ENCODE results near the gene PSKH1.

GRCh38 chr16:67939507-67940445, 46.7 kb downstream of the PSKH1 start:
- no peak for TF ChIP-seq EZH2 (IDR thresholded peaks at IDR 0.05; ENCODE audit: borderline replicate concordance)
- TF ChIP-seq, protein P1, sequence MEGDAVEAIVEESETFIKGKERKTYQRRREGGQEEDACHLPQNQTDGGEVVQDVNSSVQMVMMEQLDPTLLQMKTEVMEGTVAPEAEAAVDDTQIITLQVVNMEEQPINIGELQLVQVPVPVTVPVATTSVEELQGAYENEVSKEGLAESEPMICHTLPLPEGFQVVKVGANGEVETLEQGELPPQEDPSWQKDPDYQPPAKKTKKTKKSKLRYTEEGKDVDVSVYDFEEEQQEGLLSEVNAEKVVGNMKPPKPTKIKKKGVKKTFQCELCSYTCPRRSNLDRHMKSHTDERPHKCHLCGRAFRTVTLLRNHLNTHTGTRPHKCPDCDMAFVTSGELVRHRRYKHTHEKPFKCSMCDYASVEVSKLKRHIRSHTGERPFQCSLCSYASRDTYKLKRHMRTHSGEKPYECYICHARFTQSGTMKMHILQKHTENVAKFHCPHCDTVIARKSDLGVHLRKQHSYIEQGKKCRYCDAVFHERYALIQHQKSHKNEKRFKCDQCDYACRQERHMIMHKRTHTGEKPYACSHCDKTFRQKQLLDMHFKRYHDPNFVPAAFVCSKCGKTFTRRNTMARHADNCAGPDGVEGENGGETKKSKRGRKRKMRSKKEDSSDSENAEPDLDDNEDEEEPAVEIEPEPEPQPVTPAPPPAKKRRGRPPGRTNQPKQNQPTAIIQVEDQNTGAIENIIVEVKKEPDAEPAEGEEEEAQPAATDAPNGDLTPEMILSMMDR (IDR thresholded peaks at IDR 0.05; ENCODE audit: poor library complexity): no peak
